ENCODE results near the gene TBCK. TPM values are rescaled to one million over a fixed set of nuclear protein-coding genes. Genes with fewer than 3 reads are reported as not detected.

The TBCK gene
- total and polyA plus RNA-seq, 2 experiments from 2014 or later: 13.9 to 28.9 TPM

GRCh38 chr4:106160560-106160959, 155.4 kb downstream of the TBCK start:
- Mint-ChIP-seq H3K4me1 (no peaks in the 10 kb centered on the region), H3K4me3 (no peak overlapping the region), H3K36me3 (ENCODE audit: low read depth) (peaks cover 30% of the 10 kb centered on the region), H3K9me3 (peaks cover 19% of the 10 kb centered on the region), H3K27ac (no peak overlapping the region), H3K27me3 (ENCODE audit: insufficient read depth, low read depth, poor library complexity) (no peaks in the 10 kb centered on the region)
- no peak overlapping the region for H3K4me3 ChIP-seq
- H3K4me2 ChIP-seq: no peak overlapping the region
- no peaks in the 10 kb centered on the region for H3K4me1 ChIP-seq (ENCODE audit: insufficient read depth)
- ATAC-seq (no peak), DNase-seq (ENCODE audit: low spot score) (no peak)
- TF ChIP-seq NANOG (IDR thresholded peaks at IDR 0.05; ENCODE audit: borderline replicate concordance): no peak
- no peak for TF ChIP-seq CREB1 (CRISPR knock-in tag; IDR thresholded peaks at IDR 0.05; ENCODE audit: low read depth)
- TF ChIP-seq EZH2 (IDR thresholded peaks at IDR 0.05; ENCODE audit: low read depth, unreplicated experiment): no peak
- no peak for TF ChIP-seq ZNF462 (CRISPR knock-in tag; IDR thresholded peaks at IDR 0.05)
- TF ChIP-seq ZNF114 (CRISPR knock-in tag; IDR thresholded peaks at IDR 0.05): no peak
- no peak for TF ChIP-seq POLR2AphosphoS5 (IDR thresholded peaks at IDR 0.05; ENCODE audit: low read depth)
- TF ChIP-seq ETS1 (IDR thresholded peaks at IDR 0.05): no peak
- TF ChIP-seq REST (IDR thresholded peaks at IDR 0.05; ENCODE audit: unreplicated experiment): no peak
- no peak for TF ChIP-seq EZH2phosphoT487 (IDR thresholded peaks at IDR 0.05; ENCODE audit: unreplicated experiment)
- no peaks in the 10 kb centered on the region for H3K9me2 ChIP-seq (ENCODE audit: insufficient read depth)
- no peak overlapping the region for H2AFZ ChIP-seq
- H3K79me2 ChIP-seq (replicated peaks; ENCODE audit: insufficient read depth): no peaks in the 10 kb centered on the region
- H3K27me3 ChIP-seq (ENCODE audit: insufficient read depth): no peaks in the 10 kb centered on the region
- H3K36me3 ChIP-seq (ENCODE audit: insufficient read depth): no peaks in the 10 kb centered on the region
- H3K27ac ChIP-seq (ENCODE audit: low read depth): no peak overlapping the region
- no peaks in the 10 kb centered on the region for H3F3A ChIP-seq (replicated peaks; ENCODE audit: low read depth)
- H4K20me1 ChIP-seq (replicated peaks; ENCODE audit: insufficient read depth): no peaks in the 10 kb centered on the region

Measured in GM23338 (cell line).